NCI-H1092 (cell line): ENCODE measurements around the gene MTR.

Source experiments
- DNase-seq: peaks from one replicate; lab custom pipeline; 2025; lab: John Stamatoyannopoulos, UW

The MTR gene

DNA sequence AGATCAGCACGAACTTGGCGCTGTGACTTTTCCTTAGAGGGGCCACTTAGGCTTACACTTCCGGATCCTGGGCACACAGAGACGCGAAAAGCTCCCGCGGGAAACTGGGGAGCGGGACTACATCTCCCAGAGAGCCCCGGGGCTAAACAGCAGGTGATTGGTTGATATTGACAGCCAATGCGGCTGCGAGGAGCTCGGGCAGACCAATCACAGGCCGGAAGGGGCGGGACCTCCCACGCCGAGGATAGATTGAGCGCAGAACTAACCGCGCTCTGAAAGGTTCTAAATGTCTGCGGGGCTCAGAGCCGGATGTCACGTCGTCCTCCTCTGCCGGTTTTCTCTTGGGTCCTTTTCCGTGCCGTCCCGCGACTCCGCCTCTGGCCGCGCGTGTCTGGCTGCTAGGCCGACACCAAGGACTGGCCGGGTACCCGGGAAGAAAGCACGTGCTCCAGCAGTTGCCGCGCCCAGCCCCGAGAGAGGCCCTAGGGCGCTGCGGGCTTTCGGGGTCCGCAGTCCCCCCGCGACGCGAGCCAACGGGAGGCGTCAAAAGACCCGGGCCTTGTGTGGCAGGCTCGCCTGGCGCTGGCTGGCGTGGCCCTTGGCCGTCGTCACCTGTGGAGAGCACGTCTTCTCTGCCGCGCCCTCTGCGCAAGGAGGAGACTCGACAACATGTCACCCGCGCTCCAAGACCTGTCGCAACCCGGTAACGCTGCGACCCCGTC is at the start of gene MTR:
Gene MTR, plus strand, starts transcription at position 258 of the 722 bp plus-strand sequence. Its CDS starts 412 bp downstream, at position 670.
- DNase-seq: peak; percentile 99

DNA sequence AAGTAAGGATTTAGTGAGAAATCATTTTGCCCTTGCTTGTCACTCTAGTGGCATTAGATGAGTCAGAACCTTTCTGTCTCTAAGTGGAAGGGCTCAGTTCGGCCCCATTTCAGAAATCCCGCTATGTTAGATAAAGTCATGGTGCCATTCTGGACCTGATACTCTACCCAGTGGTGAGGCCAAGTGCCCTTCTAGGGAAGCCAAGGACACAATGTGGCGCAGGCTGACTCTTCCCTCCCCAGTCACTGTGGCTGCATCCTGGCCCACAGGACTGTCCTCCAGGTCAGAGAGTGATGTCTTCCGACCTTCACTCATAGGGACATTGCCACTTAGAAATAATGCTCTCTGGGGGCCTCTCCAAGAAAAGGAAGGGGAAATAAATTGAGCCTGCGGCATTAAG is 48.3 kb upstream of the MTR start:
- DNase-seq: no peak

DNA sequence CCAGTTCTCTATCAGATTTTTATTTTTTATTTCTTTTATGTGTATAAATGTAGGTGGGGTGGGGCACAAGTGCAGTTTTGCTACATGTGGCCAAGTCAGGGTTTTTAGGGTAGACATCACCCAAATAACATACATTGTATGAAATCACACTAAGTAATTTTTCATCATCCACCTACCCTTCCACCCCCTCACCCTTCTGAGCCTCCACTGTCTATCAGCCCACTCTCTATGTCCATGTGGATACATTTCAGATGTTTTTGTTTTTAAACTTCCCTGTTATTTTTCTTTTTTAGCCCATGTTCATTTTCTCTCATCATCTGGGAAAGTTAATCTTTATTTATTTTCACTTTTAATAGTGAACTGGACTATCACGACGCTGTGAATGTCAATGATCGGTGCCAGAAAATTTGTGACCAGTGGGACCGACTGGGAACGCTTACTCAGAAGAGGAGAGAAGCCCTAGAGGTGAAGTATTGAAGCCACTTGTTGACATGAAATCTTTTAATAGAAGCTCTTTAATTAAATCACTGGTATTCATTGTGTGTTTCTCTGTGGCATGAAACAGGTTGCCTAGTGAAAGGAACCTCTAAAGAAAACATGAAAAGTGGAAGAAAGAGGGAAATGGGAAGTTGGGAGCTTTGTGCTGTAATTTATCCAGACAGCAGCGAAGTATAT is 47.6 kb upstream of the MTR start:
- DNase-seq: no peak

DNA sequence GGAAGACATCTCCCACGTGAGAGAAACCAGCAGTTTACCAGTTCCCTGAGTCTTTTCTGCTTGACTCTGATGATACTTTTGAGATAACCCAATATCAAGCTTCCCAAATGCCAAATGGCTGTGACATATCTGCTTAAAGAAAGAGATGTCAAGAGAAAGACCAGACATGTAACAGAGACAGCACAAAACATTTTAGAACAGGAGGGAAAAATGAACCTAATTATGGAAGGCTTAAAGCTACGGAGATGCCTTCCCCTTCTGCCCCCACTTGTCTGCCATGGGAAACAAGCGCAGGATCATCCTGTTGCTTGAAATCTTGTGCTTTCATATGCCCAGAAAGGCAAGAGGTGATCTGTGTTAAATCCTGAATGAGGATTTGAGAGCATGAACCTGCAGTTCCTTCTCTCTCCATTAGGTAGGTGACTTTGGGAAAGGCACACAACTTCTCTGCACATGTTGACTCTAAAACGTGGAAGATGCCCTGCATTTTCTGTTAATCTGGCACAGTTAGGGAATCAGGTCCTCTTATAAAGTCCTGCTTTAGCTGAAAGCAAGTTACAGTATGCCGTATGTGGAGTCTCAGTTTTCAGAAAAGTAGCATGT is 46.7 kb upstream of the MTR start:
- DNase-seq: no peak

DNA sequence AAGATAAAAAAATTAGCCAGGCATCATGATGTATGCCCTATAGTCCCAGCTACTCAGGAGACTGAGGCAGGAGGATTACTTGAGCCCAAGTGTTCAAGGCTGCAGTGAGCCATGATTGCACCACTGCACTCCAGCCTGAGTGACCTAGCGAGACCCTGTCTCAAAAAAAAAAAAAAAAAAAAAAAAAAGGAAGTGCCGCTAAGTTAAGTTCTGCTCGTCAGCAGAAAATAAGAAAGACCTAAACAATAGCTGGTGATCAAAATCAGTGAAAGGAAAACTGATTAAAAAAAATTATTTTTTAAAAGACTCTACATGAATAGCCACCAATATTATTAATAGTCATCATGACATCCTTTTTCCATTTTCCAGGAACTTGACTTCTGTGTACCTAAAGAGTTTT is 44.2 kb upstream of the MTR start:
- DNase-seq: no peak

DNA sequence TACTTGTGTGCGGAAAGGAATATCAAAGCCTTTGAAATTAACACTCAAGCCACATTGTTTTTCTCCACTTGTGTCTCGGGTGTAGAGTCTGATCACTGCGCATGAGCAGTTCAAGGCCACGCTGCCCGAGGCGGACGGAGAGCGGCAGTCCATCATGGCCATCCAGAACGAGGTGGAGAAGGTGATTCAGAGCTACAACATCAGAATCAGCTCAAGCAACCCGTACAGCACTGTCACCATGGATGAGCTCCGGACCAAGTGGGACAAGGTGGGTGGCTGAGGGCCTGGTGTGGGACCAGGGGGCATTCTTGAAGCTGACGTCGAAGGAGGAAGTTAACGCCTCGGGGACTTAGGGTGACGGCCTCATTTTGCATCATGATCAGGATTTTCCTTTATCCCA is 43.7 kb upstream of the MTR start:
- no peak for DNase-seq

DNA sequence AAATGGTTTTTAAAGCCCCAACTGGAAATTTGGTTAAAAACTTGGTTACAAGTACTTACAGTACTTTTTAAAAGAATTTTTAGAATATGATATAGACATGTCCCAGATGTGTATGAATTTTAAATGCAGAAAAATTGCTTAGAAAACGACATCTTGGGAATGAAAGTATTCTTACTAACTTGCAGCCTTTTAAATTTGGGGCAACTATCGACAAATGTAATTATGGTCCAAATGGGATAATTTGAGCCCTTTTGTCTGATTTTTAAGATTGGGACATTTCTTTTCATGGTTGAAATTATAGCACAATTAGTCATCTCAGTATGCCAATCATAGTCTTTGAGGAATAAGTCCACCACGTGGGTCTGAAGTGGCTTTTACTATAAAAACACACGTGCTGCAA is 43.2 kb upstream of the MTR start:
- DNase-seq: no peak

DNA sequence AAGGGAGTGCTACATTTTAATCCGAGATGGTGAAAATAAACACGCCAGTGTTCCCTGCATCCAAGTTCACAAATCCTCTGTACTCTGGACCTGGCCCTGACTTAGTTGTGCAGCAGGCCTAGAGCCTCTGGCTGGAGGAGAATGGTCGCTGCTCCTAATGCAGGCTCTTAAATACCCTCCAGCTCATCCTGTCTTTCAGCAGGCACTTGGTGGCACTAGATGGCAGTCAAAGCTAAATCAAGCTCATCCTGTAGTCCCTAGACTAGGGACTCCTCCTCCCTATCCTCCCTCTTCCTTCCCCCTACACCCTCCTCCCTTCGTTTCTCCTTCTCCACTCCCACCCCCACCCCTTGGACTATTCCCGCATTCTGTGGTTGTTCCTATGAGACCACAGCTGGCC is 41.6 kb upstream of the MTR start:
- no peak for DNase-seq

DNA sequence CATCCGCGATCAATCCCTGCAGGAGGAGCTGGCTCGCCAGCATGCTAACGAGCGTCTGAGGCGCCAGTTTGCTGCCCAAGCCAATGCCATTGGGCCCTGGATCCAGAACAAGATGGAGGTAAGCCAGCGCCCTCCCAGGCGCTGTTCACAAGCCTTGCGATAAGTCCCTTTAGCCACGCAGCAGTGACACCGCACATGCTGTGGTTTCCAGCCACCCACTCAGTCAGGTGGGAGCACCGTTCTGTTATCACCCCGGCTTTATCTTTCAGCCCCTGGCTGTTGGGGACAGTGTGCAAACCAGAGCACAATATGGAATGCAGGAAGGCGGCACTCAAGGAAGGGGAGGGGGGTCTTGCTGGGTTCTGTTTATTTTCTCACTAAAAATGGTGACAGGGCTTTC is 41.1 kb upstream of the MTR start:
- DNase-seq: no peak

DNA sequence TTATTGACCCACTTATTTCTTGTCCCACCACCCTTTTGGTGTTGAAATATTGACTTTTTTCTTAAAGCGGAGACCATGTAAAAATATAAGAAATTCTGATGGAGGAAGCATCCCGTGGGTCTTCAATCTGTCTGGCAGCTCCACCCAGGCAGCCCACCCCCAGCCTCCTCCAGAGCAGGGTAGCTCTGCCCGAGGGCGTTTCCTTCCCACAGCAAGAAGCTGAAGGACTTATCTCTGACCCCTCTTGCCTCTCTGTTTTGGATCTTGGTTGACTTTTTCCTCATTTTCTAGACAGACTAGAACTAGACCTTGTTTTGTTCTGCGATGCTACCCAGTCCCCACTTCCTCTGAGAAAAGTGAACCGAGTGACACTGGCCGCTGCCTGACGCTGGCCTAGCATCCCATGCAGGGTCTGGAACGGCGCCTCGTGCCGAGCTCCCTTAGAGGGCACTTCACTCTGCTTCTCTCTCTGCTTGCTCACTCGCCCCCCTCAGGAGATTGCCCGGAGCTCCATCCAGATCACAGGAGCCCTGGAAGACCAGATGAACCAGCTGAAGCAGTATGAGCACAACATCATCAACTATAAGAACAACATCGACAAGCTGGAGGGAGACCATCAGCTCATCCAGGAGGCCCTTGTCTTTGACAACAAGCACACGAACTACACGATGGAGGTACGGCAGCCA is 40.4 kb upstream of the MTR start:
- no peak for DNase-seq

DNA sequence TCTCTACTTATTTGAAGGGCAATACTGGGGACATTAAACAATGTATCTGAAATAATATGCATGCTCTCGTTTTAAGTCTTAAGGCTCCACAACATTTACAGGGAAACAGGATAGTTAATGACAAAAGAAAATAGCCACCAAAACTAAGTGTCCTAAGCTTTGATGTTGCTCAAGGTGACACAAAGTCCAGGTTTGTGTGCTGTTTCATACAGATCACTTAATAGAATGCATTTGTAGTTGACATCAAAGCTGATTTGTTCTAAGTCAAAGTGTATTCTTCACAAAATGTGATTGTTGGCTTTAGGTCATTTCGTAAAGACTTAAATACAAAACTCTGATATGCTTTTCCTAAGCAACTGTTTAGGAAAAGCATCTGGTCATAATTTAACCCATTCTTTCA is 37.5 kb upstream of the MTR start:
- no peak for DNase-seq

DNA sequence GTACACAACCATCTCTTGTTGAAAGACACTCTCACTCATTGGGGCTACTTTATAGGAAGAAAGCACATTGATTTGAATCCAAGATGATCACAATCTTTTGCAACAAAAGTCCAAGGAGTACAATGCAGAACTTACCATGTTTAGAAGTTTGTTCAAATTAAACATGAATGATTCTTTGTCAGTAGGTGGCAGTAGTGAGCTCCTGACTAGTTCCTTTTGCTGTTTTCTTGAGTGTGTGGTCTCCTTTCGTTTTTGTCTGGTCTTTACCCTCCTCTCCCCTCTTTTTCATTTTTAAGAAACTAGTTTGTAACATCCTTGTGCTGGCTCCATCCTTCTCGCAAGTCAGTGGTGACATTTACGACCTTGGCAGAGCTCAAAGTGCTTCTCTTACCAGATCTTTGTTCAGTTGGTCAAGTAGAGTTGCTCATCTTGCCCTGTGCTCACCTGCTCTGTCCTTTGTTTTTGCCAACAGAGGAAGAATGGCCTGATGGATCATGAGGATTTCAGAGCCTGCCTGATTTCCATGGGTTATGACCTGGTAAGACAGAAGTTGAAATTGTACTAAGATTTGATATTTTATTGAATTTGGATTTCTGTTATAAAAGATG is 35.7 kb upstream of the MTR start:
- no peak for DNase-seq

DNA sequence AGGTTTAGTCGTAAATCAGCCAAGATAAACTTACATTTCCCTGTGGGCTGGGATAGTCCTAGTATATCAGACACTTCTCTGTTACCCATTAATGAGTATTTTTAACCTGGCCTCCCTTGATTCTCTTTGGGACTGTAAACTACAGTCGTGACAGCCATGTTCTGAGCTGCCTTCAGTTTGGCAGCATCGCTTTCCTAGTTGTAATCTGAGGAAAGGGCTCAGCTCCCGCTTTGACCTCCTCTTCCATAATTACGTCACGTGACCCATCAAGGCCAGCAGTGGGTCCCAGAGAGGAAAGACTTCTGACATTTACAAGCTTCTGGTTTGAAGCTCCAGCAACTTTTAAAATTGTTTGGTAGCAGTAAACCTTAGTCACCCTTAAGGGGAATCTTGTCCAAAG is 34.6 kb upstream of the MTR start:
- no peak for DNase-seq

DNA sequence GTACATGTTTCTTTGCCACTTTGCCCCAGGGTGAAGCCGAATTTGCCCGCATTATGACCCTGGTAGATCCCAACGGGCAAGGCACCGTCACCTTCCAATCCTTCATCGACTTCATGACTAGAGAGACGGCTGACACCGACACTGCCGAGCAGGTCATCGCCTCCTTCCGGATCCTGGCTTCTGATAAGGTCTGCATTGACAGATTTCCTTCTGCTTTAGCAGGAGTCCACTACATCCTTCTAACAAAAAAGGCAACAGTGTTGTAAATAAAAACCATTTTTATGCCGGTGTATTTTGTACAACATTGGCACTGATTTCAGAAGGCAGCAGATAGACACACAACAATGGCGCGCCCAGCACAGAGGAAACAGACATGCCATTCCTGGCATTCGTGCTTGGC is 34.1 kb upstream of the MTR start:
- DNase-seq: no peak

DNA sequence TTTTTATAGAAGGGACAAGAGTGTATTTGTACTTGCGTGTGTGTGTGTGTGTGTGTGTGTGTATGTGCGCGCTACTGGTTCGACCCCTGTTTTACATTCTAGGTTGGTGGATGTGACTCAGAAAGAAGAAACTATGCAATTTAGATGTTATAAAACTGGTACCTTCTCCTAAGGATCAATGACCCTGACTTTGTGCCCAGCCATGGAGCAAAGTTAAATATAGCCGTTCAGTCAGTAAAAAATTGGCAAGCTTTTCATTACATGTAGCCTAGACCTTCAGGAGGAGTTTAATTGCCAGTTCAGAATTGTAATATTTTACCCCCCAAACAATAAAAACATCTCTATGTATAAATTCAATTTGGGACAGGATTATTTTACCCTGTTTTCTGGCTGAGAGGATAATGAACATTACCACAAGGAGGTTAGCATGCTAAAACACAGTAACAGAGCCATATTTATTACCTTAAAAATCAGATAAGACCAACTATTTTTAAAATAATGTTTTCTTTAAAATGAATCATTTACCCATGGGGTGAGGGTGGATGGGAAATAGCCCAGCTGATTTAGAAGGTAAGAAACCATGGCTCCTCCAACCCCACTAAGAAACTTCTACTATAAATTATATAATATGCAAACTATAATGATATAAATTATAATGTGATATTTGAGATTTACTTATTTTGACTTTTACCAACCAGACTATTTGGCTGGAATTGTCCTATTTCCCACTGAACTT is 33.5 kb upstream of the MTR start:
- no peak for DNase-seq

DNA sequence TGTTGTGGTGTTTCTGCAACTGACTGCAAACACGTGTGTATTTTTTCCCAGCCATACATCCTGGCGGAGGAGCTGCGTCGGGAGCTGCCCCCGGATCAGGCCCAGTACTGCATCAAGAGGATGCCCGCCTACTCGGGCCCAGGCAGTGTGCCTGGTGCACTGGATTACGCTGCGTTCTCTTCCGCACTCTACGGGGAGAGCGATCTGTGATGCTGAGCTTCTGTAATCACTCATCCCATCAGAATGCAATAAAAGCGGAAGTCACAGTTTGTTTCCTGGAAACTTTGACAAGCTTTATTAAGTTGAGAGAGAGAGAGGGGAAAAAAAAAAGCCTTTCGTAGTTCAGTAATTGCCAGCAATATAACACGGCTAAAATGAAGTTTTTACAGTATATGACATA is 32.7 kb upstream of the MTR start:
- DNase-seq: no peak

DNA sequence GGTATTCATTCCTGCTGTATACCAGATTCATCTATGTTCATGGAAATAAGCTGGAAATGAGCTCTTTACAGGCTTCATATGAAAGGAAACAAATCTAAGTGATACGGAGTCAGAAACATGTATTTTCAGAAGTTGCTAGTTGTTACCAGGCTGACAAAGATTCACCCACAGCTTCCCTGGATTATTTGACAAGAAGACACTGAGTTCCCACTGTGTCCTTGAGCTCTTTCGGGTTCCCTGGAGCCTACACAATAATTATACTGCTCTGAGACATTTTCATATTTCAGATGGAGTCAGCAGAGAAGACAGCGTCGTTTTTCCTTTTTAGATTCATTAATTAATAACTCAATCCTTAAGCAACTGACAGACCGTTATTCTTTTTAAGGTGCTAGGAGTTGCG is 29.3 kb upstream of the MTR start:
- DNase-seq: no peak

DNA sequence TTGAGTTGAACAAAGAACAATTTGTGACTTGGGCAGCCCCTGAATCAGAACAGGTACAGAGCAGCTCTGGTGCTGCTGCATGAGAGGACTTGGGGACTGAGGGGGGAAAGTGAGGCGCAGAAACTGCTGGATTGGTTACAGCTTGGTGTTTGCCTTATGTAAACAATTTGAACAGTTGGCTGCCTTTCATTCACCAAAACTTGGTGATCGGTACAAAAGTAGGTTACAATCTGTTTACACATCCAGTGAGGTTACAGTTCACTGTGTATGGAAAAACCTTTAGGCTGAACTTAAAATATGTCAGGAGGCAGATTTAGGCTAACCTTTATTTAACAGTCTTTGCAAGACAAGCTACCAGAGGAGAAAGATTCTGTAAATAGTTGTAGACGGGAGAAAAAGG is 28.6 kb upstream of the MTR start:
- no peak for DNase-seq

DNA sequence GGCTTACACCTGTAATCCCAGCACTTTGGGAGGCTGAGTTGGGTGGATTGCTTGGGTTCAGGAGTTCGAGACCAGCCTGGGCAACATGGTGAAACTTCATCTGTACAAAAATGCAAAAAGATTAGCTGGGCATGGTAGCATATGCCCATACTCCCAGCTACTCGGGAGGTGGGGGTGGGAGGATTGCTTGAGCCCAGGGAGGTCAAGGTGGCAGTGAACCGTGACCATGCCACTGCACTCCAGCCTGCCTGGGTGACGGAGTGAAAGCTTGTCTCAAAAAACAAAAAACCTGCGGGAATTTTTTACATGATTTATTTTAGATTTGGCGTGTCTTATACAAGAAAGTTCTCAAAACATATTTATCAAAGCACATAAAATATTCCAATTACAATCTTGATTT is 27.8 kb upstream of the MTR start:
- DNase-seq: no peak

DNA sequence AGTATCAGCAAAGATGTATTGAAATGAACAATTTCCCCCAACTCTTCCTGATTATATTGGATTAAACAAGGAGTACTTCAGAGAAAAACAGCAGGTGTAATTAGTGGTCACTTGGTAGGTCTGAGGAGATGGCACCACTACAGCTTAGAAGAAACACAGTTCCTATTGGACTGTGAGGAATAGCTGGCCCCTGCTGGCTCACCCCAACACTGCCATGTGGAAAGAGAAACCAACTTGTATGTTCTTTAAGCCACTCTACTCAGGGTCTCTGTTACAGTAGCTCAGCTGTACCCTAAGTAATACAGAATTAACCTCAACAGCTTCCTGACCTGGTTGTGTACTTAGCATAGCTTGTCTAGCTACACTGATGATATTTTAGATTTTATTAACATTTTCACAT is 26.5 kb upstream of the MTR start:
- DNase-seq: no peak

DNA sequence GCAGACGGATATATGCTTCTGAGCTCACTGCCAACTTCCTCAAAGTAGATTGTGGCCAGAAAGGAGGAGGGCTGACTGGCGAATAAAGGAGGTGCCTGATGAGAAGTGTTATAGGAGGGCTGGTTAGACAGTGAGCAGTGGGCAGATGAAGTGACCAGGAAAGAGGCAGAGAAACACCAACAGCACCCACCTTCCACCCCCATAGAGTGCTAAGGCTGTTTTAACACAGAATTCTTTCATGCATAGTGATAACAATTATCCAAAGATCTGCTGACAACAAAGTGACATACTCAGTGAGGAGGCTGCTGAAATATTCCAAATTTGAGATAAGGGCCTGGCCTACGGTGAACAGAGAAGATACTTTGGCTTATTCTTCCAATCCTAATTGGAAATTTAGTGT is 21.2 kb upstream of the MTR start:
- DNase-seq: no peak

DNA sequence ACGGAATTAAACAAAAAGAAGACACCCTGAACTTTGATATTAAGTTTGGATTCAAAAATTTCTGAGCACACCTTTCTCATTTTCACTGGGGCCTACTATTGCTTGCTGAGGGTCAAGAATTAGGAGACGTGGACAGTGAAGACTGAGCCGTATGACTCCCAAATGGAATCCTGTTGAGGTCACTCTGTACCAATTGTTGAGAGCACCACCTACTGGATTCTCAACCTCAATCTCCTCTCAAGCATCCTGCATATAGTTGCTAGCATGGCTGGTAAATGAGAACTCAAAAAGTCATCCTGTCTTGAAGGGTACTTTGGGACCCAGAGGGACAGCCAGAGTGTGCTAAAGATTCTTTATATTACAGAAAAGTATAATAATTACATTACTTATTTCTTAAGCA is 20.2 kb upstream of the MTR start:
- DNase-seq: peak; percentile 8
